ENCODE data around the gene EBI3. TPM values are rescaled to one million over a fixed set of nuclear protein-coding genes. Genes with fewer than 3 reads are reported as not detected.

Gene EBI3
- not detected in 2 replicates for total RNA-seq

DNA sequence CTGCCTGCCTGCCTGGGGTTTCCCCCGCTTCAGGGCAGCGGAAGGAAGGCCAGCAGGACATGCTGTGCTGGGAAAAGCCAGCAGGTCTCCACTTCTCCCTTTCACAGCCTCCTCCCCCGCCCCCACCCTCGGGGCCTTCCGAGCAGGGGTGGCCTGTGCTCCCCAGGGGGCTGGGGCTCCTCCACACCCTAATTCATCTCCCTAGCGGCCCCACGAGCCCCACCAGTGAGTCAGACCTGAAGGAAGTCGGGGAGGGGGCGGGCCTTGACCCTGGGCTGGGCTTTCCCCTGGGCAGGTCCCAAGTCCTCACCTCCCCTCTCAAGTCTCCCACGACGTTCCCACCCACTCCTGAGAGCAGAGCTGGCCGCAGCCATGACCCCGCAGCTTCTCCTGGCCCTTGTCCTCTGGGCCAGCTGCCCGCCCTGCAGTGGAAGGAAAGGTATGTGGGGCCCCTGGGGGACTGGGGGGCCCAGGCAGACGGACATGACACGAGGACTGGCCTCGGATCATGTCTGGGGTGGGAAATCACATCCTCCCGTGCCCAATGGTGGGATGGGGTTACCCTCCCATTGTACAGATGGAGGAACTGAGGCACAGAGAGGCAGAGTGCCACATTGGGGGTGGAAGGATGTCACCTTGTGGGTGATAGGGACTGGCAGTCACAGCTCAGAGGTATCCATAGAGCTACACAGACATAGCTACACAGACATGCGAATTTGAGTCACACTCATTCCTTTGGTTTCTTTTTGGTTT is at the start of gene EBI3:
TSS of gene EBI3 (plus strand) at position 345 of the 753 bp plus-strand sequence. CDS start at position 373, 28 bp downstream.

DNA sequence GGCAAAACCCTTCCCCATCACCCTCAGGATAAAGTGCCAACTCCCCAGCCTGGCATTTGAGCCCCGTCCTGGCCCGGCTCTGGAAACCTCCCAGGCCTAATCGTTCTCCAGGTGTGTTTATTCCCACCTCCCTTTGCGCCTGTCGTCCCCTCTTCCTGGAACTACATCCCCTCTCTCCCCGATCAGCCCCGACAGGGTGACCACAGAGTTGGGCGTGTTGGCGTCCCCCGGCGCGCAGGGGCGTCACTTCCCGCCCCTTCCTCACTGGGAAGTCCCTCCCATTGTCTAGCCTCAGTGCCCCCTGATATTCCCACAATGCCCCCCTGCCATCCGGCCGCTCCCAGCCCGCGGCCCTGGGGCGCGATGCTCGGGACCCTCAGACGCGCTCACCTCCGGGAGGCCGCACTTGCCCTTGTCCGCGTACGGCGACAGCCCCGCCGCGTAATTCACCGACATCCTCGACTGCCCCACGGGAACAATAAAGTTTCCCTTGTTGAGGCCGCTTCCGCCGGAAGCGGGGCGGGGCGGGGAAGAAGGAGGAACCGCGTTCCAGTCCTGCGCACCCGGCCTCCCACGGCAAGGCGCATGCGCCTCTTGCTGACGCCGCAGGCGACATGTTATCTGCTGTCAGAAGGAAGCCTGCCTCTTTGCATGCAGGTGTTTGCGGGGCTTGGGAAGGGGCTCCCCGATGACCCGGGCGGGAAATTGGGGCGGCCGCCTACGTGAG is 47.1 kb upstream of the EBI3 start, which contains the start of the genes ANKRD24 and SIRT6:
TSS of gene ANKRD24 (plus strand) at position 606 of the 727 bp plus-strand sequence. CDS start 3,737 bp downstream, outside the sequence.
TSS of gene SIRT6 (minus strand) at position 480 of the 727 bp plus-strand sequence. CDS start at position 456, 24 bp downstream.

DNA sequence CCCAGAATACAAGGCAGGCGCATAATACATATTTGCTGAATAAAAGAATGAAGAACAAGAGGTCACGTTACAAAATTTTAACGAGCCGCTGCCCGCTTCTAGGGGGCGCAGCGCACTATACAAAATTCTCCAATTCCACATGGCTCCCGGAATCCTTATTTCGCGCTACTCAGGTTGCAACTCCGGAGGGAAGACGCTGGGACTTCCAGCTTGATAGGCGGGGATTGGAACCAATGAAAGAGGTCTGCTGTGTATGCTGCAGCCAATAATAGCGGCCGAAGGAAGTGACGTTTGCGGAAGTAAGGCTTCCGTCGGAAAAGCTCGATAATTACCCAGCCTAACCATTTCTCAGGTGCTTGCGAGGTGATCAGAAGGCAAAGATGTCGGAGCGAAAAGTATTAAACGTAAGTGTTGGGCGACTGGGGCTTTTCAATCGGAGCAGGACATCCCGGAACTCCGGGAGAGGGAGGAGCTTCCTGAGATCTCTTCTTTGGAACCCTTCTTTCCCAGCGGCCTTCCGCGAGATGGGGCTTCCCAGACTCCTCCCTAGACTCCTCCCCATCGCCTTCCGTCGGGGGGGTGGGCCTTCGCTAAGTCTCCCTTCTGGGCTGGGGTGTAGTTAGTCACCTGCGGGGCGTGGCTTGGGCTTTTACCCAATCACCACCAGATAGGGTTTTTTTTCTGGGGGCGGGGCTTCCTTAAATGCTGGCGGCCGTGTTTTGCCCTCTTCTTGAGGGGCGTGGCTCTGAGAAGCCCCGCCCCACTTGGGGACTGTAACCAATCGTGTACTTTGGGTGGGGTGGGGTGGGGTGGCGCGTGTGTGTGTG is 17.7 kb downstream of the EBI3 start, which contains the start of gene YJU2:
TSS of gene YJU2 (plus strand) at position 314 of the 827 bp plus-strand sequence. CDS start at position 381, 67 bp downstream.

GRCh38 chr19:4278419-4279266 is 49.3 kb downstream of the EBI3 start, which contains the start of gene SHD:
TSS of gene SHD (plus strand) at chr19:4279266. CDS start at chr19:4280064, 798 bp downstream.

Other genes starting within 250 kb of the EBI3 start
- gene EEF2, start 244.1 kb upstream of the EBI3 start, total RNA-seq = 4,154 and 4,292 TPM in 2 replicates
- gene PIAS4, start 221.8 kb upstream of the EBI3 start, total RNA-seq = 20.1 and 25.1 TPM in 2 replicates
- gene ZBTB7A, start 162.6 kb upstream of the EBI3 start, total RNA-seq = 8.5 and 13.2 TPM in 2 replicates
- gene MAP2K2, start 105.4 kb upstream of the EBI3 start, total RNA-seq = 243 and 270 TPM in 2 replicates
- gene CREB3L3, start 75.9 kb upstream of the EBI3 start, total RNA-seq = not detected in 2 replicates
- gene SIRT6, start 47.0 kb upstream of the EBI3 start, total RNA-seq = 7.4 and 9.2 TPM in 2 replicates
- gene ANKRD24, start 46.8 kb upstream of the EBI3 start, total RNA-seq = 1.1 and 2.6 TPM in 2 replicates
- gene YJU2, start 17.6 kb downstream of the EBI3 start, total RNA-seq = 10.7 and 11.9 TPM in 2 replicates
- not detected in 2 replicates for gene SHD, start 49.7 kb downstream of the EBI3 start, total RNA-seq
- gene TMIGD2, start 72.9 kb downstream of the EBI3 start, total RNA-seq = not detected in 2 replicates
- 5.4 and 5.7 TPM in 2 replicates for gene FSD1, start 75.1 kb downstream of the EBI3 start, total RNA-seq
- 4.3 and 5.2 TPM in 2 replicates for gene STAP2, start 109.3 kb downstream of the EBI3 start, total RNA-seq
- gene MPND, start 114.0 kb downstream of the EBI3 start, total RNA-seq = 5.8 and 7.5 TPM in 2 replicates
- gene SH3GL1, start 171.0 kb downstream of the EBI3 start, total RNA-seq = 21.6 and 25.7 TPM in 2 replicates
- gene CHAF1A, start 173.1 kb downstream of the EBI3 start, total RNA-seq = 3.4 and 4.3 TPM in 2 replicates
- 132 and 136 TPM in 2 replicates for gene UBXN6, start 228.3 kb downstream of the EBI3 start, total RNA-seq
- gene HDGFL2, start 242.8 kb downstream of the EBI3 start, total RNA-seq = 61.4 and 61.9 TPM in 2 replicates

Data from smooth muscle cell of bladder (primary cell).